ENCODE results near the gene SPSB3.

Gene SPSB3

DNA sequence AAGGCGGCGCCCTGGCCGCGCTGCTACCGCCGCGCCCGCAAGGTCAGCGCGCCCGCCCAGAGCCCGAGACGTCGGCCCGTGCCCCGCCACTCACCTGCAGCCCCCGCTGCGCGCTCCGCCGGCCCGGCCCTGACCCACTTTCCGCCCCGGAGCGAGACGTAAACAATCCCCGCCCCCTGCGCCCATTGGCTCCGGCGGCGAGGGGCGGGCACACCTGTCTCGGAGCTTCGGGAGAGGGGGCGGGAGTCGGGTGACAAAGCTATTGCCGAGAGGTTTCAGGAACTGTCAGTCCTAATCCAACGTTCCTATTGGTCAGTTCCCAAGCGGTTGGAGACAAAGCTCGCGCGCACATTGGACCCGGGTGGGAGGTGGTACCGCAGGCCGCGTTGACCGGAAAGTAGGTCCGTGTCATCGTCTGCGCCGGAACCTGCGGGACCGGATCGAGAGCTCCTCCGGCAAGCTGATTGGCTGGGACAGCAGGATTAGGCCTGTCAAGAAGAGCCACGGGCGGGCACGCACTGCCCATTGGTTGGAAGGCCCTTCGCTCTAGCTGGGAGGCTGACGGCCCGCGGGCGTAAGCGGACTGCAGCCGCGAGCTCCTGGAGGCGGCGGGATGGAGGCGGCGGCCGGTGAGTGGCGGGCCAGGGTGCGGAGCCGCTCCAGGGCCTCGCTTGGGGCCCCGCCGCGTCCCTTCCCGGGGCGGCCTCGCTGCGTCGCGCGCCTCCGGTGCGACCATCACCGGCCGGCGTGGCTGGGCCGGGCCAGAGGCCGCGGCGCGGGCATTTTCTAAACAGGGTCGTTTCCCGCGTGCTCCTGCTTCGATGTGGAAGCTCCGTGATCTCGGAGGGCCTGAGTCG, at the start of gene SPSB3, which contains the start of gene NUBP2:
SPSB3 (minus strand) TSS at position 164 of the 857 bp plus-strand sequence. CDS start 1,088 bp downstream, outside the sequence.
NUBP2 (plus strand) TSS at position 553 of the 857 bp plus-strand sequence; CDS start at position 614, 61 bp downstream.
- peak; percentile 100 for DNase-seq (ENCODE audit: low spot score)

GRCh38 chr16:1831186-1832075, 49.1 kb upstream of the SPSB3 start:
- no peak for DNase-seq (ENCODE audit: low spot score)

DNA sequence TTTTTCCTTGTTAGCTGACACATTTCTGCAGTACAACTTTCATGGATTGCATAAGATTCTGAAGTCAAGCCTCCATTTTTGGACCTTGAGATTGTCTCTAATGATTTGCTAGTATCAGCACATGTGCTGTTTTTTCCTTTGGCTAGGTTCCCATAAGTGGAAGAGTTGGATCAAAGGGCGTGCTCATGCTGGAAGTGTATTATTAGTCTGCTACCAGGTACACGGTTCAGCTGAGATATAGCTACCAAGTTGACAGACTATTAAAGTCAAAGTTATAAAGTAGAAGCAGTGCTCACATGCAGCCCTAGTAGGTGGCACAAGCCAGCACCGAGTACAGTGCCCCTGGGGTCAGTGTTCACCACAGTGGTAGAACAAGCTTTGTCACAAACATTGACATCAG, 47.8 kb upstream of the SPSB3 start:
- no peak for DNase-seq (ENCODE audit: low spot score)

GRCh38 chr16:1828645-1829410, 46.5 kb upstream of the SPSB3 start:
- DNase-seq (ENCODE audit: low spot score) = no peak

GRCh38 chr16:1826691-1827573, 44.6 kb upstream of the SPSB3 start, which contains the start of the genes FAHD1 and HAGH:
TSS of gene FAHD1 (plus strand) at chr16:1827206. CDS start at chr16:1827239, 33 bp downstream.
TSS of gene HAGH (minus strand) at chr16:1826825. CDS start at chr16:1826787, 38 bp downstream.
- peak; percentile 100 for DNase-seq (ENCODE audit: low spot score)

- peak; percentile 57 for DNase-seq (ENCODE audit: low spot score)
Measured at GRCh38 chr16:1825864-1826690, 43.7 kb upstream of the SPSB3 start.

DNA sequence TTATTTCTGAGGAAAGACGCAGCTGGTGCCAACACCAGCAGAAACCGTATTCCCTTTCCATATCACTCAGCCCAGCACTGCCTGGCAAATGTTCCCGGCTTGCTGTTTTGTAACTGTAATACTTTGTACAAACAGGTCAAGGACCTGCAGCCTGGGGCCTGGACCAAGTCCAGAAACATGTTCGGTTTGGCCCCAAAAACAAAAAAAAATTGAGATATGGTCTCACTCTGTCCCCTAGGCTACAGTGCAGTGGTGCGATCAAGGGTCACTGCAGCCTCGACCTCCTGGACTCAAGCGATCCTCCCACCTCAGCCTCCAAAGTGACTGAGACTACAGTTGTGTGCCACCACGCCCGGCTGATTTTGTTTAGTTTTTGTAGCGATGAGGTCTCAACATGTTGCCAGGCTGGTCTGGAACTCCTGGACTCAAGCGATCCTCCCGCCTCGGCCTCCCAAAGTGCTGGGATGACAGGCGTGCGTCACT, 43.1 kb upstream of the SPSB3 start:
- no peak for DNase-seq (ENCODE audit: low spot score)

DNA sequence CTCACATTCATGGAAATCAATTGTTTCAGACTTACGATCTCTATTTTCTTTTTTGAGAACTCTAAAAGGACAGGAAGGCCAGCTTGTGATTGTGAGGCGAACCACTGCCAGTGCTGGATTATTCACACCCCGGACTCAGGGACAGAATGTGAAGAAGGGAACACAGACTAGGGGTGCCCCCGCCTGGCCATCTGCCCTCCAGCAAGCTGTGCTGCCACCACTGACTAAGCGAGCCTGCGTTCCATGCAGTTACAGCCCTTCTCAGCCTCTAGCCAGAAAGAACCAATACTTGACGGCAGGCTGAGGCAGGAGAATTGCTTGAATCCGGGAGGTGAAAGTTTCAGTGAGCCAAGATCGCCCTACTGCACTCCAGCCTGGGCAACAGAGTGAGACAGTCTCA, 41.5 kb upstream of the SPSB3 start:
- DNase-seq (ENCODE audit: low spot score) = peak; percentile 34

DNA sequence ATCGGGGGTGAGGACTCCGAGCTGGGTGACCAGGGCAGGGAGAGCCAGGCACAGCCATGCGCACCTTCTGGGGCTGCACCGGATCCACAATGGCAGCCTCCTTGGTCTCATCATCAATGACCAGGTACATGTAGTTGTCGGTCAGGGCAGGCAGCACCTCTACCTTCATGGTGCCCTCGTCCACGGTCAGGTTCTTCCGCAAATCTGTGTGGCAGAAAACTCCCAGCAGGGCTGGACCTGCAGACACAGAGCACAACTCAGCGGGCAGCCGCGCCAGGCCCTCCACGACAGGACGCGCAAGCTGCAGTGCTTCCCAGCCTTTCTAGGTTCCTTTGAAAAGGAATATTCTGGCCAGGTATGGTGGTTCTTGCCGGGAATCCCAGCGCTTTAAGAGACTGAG, 40.4 kb upstream of the SPSB3 start:
- DNase-seq (ENCODE audit: low spot score) = no peak

DNA sequence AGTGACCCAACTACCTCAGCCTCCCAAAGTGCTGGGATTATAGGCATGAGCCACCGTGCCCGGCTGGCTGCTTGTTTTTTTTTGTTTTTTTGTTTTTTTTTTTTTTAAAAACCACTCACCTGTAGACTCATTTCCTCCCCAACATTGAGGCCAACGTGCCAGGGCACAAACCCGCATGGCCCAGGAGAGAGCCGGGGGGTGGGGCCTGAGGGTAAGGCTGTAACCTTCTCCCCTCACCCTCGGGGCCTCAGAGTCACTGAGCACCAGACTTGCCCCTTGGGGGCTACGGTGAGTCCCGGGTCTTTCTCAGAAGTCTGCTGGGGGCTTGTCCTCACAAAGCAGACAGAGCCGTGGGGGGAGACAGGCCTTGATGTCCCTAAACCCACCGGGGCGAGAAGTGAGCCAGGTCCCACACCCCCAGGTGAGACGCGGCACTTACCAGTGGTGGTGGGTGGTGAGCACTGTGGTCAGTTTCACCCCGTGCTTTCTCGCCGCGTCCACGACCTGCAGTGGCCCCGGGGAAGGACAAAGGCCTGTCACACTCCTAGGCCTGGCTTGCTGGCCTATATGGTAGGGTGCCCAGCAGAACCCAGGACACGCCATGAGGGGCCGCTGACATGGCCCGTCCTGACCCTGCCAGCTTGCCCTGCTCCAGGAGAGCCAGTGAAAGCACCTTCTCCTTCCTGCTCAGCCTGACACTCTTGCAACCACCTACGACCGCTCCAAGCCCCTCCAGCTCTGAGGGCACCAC, 39.7 kb upstream of the SPSB3 start:
- DNase-seq (ENCODE audit: low spot score) = no peak

- DNase-seq (ENCODE audit: low spot score) = no peak
Measured at GRCh38 chr16:1820946-1821290, 38.5 kb upstream of the SPSB3 start.

- DNase-seq (ENCODE audit: low spot score) = no peak
Measured at GRCh38 chr16:1820096-1820945, 38.0 kb upstream of the SPSB3 start.

GRCh38 chr16:1819611-1820010, 37.2 kb upstream of the SPSB3 start:
- no peak for DNase-seq (ENCODE audit: low spot score)

DNA sequence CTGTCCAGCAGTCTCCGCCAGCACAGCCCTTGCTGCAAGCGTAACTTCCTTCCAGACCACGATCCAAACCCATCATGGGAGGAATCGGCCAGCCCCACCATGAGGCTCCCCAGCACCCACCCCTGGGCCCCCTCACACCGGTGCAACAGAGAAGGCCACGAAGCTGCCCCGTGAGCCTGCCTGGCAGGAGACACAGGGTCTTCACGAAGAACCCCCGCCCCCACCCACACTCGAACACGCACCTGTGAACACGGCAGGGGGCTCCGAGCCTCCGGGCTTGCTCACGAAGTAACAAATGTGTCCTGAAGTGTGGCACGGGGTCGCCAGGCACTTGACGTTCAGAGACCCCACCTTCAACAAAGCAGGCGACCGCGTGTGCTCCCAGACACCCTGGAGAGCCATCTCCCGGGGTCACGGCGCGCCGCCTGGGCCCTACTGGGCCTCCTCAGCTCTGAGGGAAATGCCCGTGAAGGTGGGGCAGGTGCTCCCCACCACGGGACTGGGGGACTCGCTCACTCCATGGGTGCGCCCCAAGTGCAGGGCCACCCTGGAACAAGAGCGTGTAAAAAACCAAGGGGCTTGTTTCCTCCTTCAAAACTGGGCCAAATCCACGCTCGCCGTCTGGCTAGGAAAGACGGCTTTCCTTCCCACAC, 36.6 kb upstream of the SPSB3 start:
- DNase-seq (ENCODE audit: low spot score) = no peak

DNA sequence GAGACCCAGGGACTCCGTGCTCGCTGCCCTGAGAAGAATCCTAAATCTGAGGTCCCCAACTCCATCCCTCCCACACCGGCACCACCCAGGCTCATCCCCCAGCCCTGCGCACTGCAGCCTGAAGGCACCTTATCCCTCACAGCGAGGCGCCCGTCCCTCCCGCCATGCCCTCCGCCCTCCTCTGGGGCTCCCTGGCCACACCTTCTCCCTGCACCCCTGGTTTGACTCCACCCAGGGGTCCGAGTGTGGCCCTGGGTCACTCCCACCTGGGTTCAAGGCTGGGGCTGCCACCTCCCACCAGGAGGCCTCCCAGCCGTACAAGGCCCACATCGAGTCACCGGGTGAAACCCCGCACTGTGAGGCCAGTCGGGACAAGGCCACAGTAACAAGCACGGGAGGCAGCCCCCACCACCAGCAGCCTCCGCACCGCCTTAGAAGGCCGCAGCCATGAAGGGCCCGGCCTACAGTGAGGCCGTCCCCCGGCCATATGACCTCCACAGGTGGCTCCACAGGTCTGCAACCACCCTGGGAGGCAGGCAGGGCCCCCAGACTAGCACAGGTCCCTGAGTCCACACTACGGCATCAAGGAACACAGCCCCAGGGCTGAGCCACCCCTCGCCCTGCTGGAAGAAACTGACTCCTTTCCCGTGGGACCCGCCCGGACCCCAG, 36.0 kb upstream of the SPSB3 start:
- DNase-seq (ENCODE audit: low spot score) = no peak

- DNase-seq (ENCODE audit: low spot score) = no peak
Measured at GRCh38 chr16:1817716-1818115, 35.3 kb upstream of the SPSB3 start.

DNA sequence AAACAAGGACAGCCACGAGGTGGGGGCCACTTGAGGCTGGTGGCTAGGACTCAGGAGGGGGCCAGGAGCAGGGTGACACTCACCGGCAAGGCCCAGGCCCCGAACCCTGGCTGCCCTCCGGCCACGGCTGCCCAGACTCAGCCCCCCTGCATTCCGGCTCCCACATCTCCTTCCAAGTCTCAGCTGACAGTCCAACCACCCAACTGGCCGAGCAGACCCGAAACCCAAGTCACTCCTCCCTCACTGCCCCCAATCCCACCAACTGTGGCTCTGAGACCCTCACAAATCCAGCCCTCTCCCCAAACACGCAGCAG, 34.9 kb upstream of the SPSB3 start:
- no peak for DNase-seq (ENCODE audit: low spot score)

Data from hepatic stellate cell (primary cell).